Jurkat, Clone E6-1 (cell line): Measurements from ENCODE around the gene PINK1.

Source experiments
- DNase-seq: peaks from one replicate; pipeline ENCODE4 v3.0.0-alpha.2; 2011; ENCODE audit warnings: low read depth, low spot score
- H3K4me3 ChIP-seq: 2 replicates; pipeline ENCODE4 v1.5.1; 2011; ENCODE audit warnings: mild to moderate bottlenecking, low read length, control low read depth, moderate library complexity

The PINK1 gene

DNA sequence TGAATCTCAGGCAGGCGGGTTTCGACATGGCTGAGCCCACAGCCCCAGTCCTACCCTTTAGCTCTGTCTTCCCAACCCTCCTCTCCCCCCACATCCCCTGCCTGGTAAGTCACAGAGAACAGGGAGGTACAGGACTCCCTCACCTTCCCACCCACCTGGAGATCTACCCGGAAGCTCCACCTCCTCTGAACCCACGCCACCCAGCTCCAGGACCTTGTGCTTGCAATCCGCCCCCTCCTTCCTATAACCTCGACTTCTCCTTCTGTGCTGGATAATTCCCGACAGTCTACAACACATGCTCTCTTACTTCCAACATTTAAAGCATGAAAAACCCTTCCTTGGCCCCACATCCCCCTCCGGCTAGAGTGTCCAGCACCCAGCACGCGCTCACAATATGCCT, 62.3 kb downstream of the PINK1 start:
- no peak for DNase-seq

DNA sequence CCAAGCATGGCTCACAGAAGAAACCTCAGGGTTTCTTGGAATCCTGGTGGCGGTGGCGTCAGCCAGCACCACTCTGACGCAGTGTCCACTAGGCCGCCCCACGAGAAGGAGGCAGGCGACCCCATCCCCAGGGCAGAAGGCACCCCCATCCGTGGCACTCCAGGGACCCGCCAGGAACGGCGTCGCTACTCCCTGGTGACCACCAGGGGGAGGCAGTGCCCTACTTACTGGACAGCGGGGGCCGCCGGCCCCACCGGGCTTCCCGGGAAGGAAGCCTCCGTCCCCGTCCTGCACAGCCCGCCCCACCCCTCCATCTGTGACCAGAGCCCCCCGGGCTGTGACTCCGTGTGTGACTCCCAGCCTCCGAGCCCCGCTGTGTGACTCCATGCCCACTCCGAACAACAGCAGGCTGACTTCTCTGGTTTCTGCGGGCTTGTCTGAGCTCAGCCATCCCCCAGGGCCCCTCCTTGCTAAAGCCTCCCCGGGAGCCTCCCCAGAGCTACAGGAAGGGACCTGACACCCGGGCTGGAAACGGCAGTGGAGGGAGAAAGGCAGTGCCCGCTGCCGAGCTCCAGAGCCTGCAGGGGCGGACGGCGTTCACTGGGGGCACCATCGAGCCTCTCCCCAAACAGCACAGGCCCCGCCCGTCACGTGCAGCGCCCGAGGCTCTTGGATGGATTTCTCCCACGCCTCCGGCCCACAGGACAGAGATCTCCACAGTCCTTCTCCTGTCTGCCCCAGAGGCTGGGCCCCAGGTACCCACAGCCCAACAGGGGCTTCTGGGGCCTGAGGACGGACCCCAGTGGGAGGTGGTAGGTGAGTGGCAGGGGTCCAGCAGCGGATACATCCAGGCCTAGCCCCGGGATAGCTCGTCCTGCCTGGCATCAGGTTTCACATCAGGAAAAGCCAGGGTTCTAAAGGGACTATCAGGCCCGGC, 63.4 kb downstream of the PINK1 start:
- peak; percentile 47 for DNase-seq
- H3K4me3 ChIP-seq = peak overlapping the region; percentile 70

More for the DNA sequence above, 62.3 kb downstream of the PINK1 start:
- H3K4me3 ChIP-seq = no peak overlapping the region

GRCh38 chr1:20697563-20697962, 64.3 kb downstream of the PINK1 start:
- H3K4me3 ChIP-seq = no peak overlapping the region
- no peak for DNase-seq

DNA sequence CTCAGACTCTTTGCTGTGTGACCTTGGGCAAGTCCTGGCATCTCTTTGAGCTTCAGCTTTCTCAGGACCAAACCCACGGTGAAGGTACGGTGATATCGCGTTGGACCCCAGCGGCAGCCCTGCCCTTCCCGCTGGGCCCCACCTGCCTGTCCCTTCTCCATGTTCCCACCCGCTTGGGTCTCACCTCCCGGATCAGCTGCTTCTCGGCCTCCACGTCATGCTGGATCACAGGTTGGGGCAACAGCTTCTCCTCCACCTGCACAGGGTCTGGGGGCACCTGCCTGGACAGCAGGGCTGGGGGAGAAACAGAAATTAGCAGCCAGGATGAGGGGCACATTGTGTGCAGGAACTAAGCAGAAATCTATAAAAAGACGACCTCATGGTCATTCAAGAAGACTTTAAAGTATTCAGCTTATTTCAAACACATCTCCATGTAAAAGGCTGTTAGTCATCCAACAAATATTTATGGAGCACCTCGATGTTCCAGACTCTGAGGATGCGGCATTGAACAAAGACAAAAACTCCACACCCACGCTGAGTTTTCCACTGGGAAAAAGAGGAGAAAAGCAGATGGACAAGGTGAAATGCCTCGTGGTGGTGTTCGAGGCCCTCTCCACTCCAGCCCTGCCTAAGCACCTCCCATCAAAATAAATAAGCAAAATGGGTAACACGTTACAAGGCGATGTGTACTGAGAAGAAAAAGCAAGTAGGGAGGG, 65.1 kb downstream of the PINK1 start:
- DNase-seq = no peak
- no peak overlapping the region for H3K4me3 ChIP-seq

DNA sequence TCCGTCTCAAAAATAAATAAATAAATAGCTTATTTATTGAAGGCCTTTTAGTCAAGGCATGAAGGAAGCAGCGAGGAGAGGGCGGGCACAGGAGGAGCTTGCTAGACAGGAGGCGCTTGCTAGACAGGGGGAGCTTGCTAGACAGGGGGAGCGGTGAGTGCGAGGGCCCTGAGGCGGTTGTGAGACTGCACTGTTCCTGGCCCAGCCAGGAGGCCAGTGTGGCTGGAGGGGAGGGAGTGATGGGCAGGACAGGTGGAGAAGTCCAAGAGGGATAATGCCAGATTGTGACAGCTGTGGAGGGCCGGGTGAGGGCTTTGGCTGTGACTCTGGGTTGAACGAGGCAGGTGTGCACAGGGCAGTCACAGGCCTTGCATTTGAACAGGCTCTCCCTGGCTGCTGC, 66.3 kb downstream of the PINK1 start:
- DNase-seq = no peak
- no peak overlapping the region for H3K4me3 ChIP-seq

GRCh38 chr1:20700636-20701215, 67.5 kb downstream of the PINK1 start:
- no peak overlapping the region for H3K4me3 ChIP-seq
- DNase-seq = no peak
